Chondrocyte (in vitro differentiated cells): ENCODE results near the gene SEPTIN7. TPM values are rescaled to one million over a fixed set of nuclear protein-coding genes. Genes with fewer than 3 reads are reported as not detected.
"Not testable (repeated sequence)": the region's sequence is repeated elsewhere in the genome, so short reads cannot be mapped to it uniquely, and the experiment has no call there.

Experiments used
- DNase-seq: peaks from one replicate; pipeline ENCODE4 v3.0.0; 2021; ENCODE audit warnings: mixed read lengths, low spot score
- H3K27ac Mint-ChIP-seq: one replicate; pipeline ENCODE4 v1.8.0; 2021; ENCODE audit warnings: mild to moderate bottlenecking, moderate library complexity, mixed read lengths; ENCODE audit not compliant: unreplicated experiment
- H3K27me3 Mint-ChIP-seq: 2 replicates; pipeline ENCODE4 v1.8.0; 2021; ENCODE audit warnings: low read depth, mixed read lengths
- H3K36me3 Mint-ChIP-seq: 2 replicates; pipeline ENCODE4 v1.8.0; 2021; ENCODE audit warnings: low read depth, mixed read lengths
- H3K4me1 Mint-ChIP-seq: 2 replicates; pipeline ENCODE4 v1.8.0; 2021; ENCODE audit warnings: low read depth, mild to moderate bottlenecking, mixed read lengths
- H3K4me3 Mint-ChIP-seq: one replicate; pipeline ENCODE4 v1.8.0; 2021; ENCODE audit warnings: mild to moderate bottlenecking, moderate library complexity, mixed read lengths; ENCODE audit not compliant: unreplicated experiment
- H3K9me3 Mint-ChIP-seq: 2 replicates; pipeline ENCODE4 v1.8.0; 2021; ENCODE audit warnings: low read depth, mixed read lengths
- long read RNA-seq: library from polyadenylated mRNA; stranded (forward); transcript quantifications from one replicate; pipeline ENCODE4 v2.0.0, GENCODE V29; 2021
- total RNA-seq: library from RNA; stranded (reverse); gene quantifications from 3 replicates; pipeline ENCODE4 v1.2.1, GENCODE V29; 2021
- TF ChIP-seq, protein P1 (sequence below): fragments of 200-600 bp; sonication (generic); IDR thresholded peaks from 2 replicates; pipeline ENCODE4 v1.5.0; 2021; ENCODE audit warnings: antibody characterized with exemption, mild to moderate bottlenecking, moderate library complexity

SEPTIN7 gene
- total RNA-seq: 380 to 386 TPM (median 383 TPM) in 3 replicates
- long read RNA-seq, full-length matches to known transcripts: 498 of 595 reads
- long read RNA-seq, partial matches to known transcripts: 14 of 595 reads
- long read RNA-seq, other reads (novel, unspliced or antisense): 83 of 595 reads

GRCh38 chr7:35800718-35801391, at the start of gene SEPTIN7:
Gene SEPTIN7, plus strand, starts transcription at chr7:35801057. Its CDS starts 153 bp downstream, at chr7:35801210.
- H3K36me3 Mint-ChIP-seq: no peaks in the 10 kb centered on the region
- DNase-seq: peak; percentile 99
- H3K4me3 Mint-ChIP-seq: peak within 1 kb of the TSS; percentile 98
- no peaks in the 10 kb centered on the region for H3K27me3 Mint-ChIP-seq
- TF ChIP-seq, protein P1, sequence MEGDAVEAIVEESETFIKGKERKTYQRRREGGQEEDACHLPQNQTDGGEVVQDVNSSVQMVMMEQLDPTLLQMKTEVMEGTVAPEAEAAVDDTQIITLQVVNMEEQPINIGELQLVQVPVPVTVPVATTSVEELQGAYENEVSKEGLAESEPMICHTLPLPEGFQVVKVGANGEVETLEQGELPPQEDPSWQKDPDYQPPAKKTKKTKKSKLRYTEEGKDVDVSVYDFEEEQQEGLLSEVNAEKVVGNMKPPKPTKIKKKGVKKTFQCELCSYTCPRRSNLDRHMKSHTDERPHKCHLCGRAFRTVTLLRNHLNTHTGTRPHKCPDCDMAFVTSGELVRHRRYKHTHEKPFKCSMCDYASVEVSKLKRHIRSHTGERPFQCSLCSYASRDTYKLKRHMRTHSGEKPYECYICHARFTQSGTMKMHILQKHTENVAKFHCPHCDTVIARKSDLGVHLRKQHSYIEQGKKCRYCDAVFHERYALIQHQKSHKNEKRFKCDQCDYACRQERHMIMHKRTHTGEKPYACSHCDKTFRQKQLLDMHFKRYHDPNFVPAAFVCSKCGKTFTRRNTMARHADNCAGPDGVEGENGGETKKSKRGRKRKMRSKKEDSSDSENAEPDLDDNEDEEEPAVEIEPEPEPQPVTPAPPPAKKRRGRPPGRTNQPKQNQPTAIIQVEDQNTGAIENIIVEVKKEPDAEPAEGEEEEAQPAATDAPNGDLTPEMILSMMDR: no peak
- H3K27ac Mint-ChIP-seq: peak within 1 kb of the TSS; percentile 97
- peaks cover 39% of the 10 kb centered on the region for H3K4me1 Mint-ChIP-seq
- H3K9me3 Mint-ChIP-seq: no peaks in the 10 kb centered on the region

DNA sequence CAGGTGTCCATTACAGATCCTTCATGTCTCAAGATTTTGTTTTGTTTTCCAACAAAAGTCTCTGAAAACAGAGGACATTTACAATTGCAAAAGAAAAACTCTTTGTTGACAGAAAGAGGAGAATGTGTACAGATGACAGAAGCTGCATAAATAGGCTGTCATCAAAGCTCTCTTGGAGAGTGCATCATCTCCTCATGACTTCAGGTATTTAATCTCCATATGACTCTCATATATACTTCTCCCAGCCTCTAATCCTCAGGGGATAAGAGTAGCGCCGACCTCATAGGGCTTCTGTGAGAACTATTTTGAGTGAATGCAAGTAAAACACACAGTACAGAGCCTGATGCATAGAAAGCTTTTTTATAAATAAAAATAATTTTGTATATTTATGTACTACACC, 48.1 kb upstream of the SEPTIN7 start:
- TF ChIP-seq, protein P1: no peak
- Mint-ChIP-seq H3K9me3 (no peaks in the 10 kb centered on the region), H3K27me3 (no peaks in the 10 kb centered on the region), H3K4me3 (no peak overlapping the region), H3K36me3 (no peaks in the 10 kb centered on the region), H3K4me1 (peaks cover 45% of the 10 kb centered on the region), H3K27ac (peak overlapping the region; percentile 38)
- DNase-seq: no peak

GRCh38 chr7:35753761-35754603, 46.9 kb upstream of the SEPTIN7 start:
- no peak for DNase-seq

GRCh38 chr7:35754741-35755140, 46.1 kb upstream of the SEPTIN7 start:
- no peaks in the 10 kb centered on the region for H3K36me3 Mint-ChIP-seq
- TF ChIP-seq, protein P1: no peak
- H3K4me1 Mint-ChIP-seq: peaks cover 39% of the 10 kb centered on the region
- H3K27ac Mint-ChIP-seq: no peak overlapping the region
- H3K27me3 Mint-ChIP-seq: no peaks in the 10 kb centered on the region
- no peak for DNase-seq
- no peaks in the 10 kb centered on the region for H3K9me3 Mint-ChIP-seq
- H3K4me3 Mint-ChIP-seq: no peak overlapping the region

More at GRCh38 chr7:35753761-35754603, 46.9 kb upstream of the SEPTIN7 start:
- TF ChIP-seq, protein P1: no peak
- no peaks in the 10 kb centered on the region for H3K27me3 Mint-ChIP-seq
- H3K4me3 Mint-ChIP-seq: no peak overlapping the region
- H3K27ac Mint-ChIP-seq: no peak overlapping the region
- H3K4me1 Mint-ChIP-seq: peaks cover 44% of the 10 kb centered on the region
- no peaks in the 10 kb centered on the region for H3K9me3 Mint-ChIP-seq
- H3K36me3 Mint-ChIP-seq: no peaks in the 10 kb centered on the region

DNA sequence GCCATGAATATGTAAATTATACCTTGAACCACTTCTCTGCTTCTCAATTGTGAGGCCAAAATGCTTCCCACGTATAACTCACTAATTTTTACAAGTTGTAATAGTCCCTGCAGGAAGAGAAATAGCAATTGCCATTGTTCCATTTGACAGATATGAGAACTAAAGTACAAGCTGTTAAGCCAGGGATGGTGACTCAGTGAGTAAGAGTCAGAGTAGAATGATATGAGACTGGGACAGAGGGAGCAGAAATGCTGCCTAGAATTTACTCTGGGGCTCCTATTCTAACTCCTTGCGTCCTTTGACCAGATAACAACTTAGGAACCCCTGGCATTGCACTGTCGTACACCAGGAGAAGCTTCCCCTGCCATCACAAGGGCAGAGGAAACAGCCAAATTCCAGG, 45.1 kb upstream of the SEPTIN7 start:
- no peaks in the 10 kb centered on the region for H3K36me3 Mint-ChIP-seq
- H3K9me3 Mint-ChIP-seq: no peaks in the 10 kb centered on the region
- H3K27ac Mint-ChIP-seq: no peak overlapping the region
- peaks cover 42% of the 10 kb centered on the region for H3K4me1 Mint-ChIP-seq
- no peak overlapping the region for H3K4me3 Mint-ChIP-seq
- H3K27me3 Mint-ChIP-seq: no peaks in the 10 kb centered on the region
- TF ChIP-seq, protein P1: no peak
- DNase-seq: no peak

DNA sequence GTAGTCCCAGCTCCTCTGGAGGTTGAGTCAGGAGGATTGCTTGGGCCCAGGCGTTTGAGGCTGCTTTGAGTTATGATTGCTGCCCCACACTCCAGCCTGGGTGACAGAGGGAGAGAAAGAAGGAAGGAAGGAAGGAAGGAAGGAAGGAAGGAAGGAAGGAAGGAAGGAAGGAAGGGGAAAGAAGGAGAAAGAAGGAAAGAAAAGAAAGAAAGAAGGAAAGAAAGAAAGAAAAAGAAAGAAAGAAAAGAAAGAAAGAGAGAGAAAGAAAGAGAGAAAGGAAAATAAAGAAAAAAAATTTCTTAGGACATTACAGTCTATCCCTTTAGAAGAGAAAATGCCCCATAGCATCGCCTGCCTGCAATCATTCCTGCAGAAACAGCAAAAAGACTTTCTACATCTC, 44.4 kb upstream of the SEPTIN7 start:
- peaks cover 49% of the 10 kb centered on the region for H3K4me1 Mint-ChIP-seq
- not testable (repeated sequence) for H3K27ac Mint-ChIP-seq, H3K4me3 Mint-ChIP-seq, DNase-seq, H3K36me3 Mint-ChIP-seq, H3K9me3 Mint-ChIP-seq, H3K27me3 Mint-ChIP-seq
